ENCODE results near the gene AIFM2.

Gene AIFM2

DNA sequence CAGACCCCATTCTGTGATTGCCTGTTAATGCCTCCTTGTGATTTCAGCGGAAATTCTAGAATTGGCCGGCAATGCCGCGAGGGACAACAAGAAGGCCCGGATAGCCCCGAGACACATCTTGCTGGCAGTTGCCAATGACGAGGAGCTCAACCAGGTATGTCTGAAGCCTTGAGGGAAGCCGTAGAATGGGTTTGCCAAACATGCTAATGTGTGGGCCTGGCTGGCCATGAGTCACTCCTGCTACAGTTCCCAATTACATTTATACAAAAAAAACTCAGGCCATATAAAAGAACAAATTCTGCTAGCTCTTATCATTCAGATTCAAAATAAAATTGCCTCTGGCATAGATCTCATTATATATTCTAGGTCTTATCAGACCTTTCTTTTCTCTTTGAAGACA is 42.6 kb downstream of the AIFM2 start:
- H2BK5ac ChIP-seq (ENCODE audit: low read depth, low read length, poor library complexity, severe bottlenecking) = peak overlapping the region; percentile 25
- peaks cover 26% of the 10 kb centered on the region for H3K4me1 ChIP-seq (ENCODE audit: control insufficient read depth, insufficient read depth, low read depth, low read length)
- no peak overlapping the region for H3K14ac ChIP-seq (ENCODE audit: low read length in 2 of 2)
- H2BK120ac ChIP-seq (ENCODE audit: low read depth, low read length) = no peak overlapping the region
- no peak overlapping the region for H3K4me3 ChIP-seq (ENCODE audit: insufficient read depth in 1 of 2, low read depth in 1 of 2, low read length in 2 of 2)
- H2AK5ac ChIP-seq (ENCODE audit: low read length, severe bottlenecking) = peak overlapping the region; percentile 95
- H4K8ac ChIP-seq (ENCODE audit: low read length) = no peak overlapping the region
- H2BK15ac ChIP-seq (ENCODE audit: low read depth, poor library complexity, severe bottlenecking) = no peak overlapping the region
- no peak overlapping the region for H3K4me2 ChIP-seq (ENCODE audit: low read length, poor library complexity, severe bottlenecking)
- no peak overlapping the region for H3K9ac ChIP-seq (ENCODE audit: low read length)
- no peak overlapping the region for H2BK12ac ChIP-seq (ENCODE audit: low read length in 2 of 2)
- peak overlapping the region; percentile 64 for H3K27ac ChIP-seq (ENCODE audit: low read length, poor library complexity, severe bottlenecking)
- 96% methylated on average over 8 of the region's 8 CpGs for WGBS
- no peak for DNase-seq
- H3K36me3 ChIP-seq (ENCODE audit: control insufficient read depth in 1 of 2, insufficient read depth in 2 of 2, low read depth in 1 of 2, low read length in 2 of 2) = peaks cover 18 to 28% of the 10 kb centered on the region in 2 experiments
- H3K18ac ChIP-seq (ENCODE audit: low read depth in 1 of 2, low read length in 2 of 2) = no peak overlapping the region
- no peak overlapping the region for H3K23ac ChIP-seq (ENCODE audit: low read length in 2 of 2)
- no peaks in the 10 kb centered on the region for H3K27me3 ChIP-seq (ENCODE audit: control insufficient read depth in 1 of 2, insufficient read depth in 1 of 2, low read length in 2 of 2)
- H3K79me1 ChIP-seq (replicated peaks; ENCODE audit: low read length, poor library complexity, severe bottlenecking) = peaks cover 5% of the 10 kb centered on the region
- no peaks in the 10 kb centered on the region for H3K9me3 ChIP-seq (ENCODE audit: control insufficient read depth, low read length)
- H4K91ac ChIP-seq (ENCODE audit: low read length) = no peak overlapping the region
- H2AFZ ChIP-seq (ENCODE audit: low read depth, low read length) = no peak overlapping the region
- H3K4ac ChIP-seq (ENCODE audit: low read depth in 1 of 2, low read length in 2 of 2) = no peak overlapping the region

DNA sequence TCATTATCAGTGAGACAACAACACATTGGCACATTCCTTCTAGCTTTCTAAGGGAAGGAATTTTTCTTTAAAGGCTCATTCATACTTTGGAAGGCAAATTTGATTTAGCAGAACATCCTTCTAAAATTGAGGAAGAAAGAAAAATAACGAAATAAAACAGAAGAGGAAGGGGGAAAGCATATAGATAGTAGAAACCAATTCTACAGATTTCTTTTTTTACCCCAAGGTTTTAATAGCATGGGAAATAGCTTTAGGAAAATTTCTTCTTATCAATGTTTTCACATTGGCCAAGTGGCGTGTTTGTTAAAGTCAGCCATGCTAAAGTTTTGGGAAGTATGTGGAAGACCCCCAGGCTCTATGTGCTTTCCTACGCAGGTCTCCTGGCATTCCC is 44.3 kb downstream of the AIFM2 start:
- H3K27me3 ChIP-seq (ENCODE audit: control insufficient read depth in 1 of 2, insufficient read depth in 1 of 2, low read length in 2 of 2) = no peaks in the 10 kb centered on the region
- H3K23ac ChIP-seq (ENCODE audit: low read length in 2 of 2) = no peak overlapping the region
- H3K4me1 ChIP-seq (ENCODE audit: control insufficient read depth, insufficient read depth, low read depth, low read length) = peaks cover 26% of the 10 kb centered on the region
- no peak overlapping the region for H2BK5ac ChIP-seq (ENCODE audit: low read depth, low read length, poor library complexity, severe bottlenecking)
- H2BK12ac ChIP-seq (ENCODE audit: low read length in 2 of 2) = no peak overlapping the region
- 96% methylated on average over 2 of the region's 3 CpGs for WGBS
- H3K9ac ChIP-seq (ENCODE audit: low read length) = no peak overlapping the region
- H2AK5ac ChIP-seq (ENCODE audit: low read length, severe bottlenecking) = peak overlapping the region; percentile 25
- no peak overlapping the region for H3K4ac ChIP-seq (ENCODE audit: low read depth in 1 of 2, low read length in 2 of 2)
- peaks cover 13 to 18% of the 10 kb centered on the region in 2 experiments for H3K36me3 ChIP-seq (ENCODE audit: control insufficient read depth in 1 of 2, insufficient read depth in 2 of 2, low read depth in 1 of 2, low read length in 2 of 2)
- H3K4me3 ChIP-seq (ENCODE audit: insufficient read depth in 1 of 2, low read depth in 1 of 2, low read length in 2 of 2) = no peak overlapping the region
- no peak overlapping the region for H3K27ac ChIP-seq (ENCODE audit: low read length, poor library complexity, severe bottlenecking)
- H3K4me2 ChIP-seq (ENCODE audit: low read length, poor library complexity, severe bottlenecking) = no peak overlapping the region
- H3K18ac ChIP-seq (ENCODE audit: low read depth in 1 of 2, low read length in 2 of 2) = no peak overlapping the region
- H3K79me1 ChIP-seq (replicated peaks; ENCODE audit: low read length, poor library complexity, severe bottlenecking) = peaks cover 6% of the 10 kb centered on the region
- H2BK120ac ChIP-seq (ENCODE audit: low read depth, low read length) = no peak overlapping the region
- H4K91ac ChIP-seq (ENCODE audit: low read length) = no peak overlapping the region
- H2AFZ ChIP-seq (ENCODE audit: low read depth, low read length) = no peak overlapping the region
- no peak overlapping the region for H4K8ac ChIP-seq (ENCODE audit: low read length)
- no peak overlapping the region for H2BK15ac ChIP-seq (ENCODE audit: low read depth, poor library complexity, severe bottlenecking)
- no peak for DNase-seq
- H3K14ac ChIP-seq (ENCODE audit: low read length in 2 of 2) = no peak overlapping the region
- no peaks in the 10 kb centered on the region for H3K9me3 ChIP-seq (ENCODE audit: control insufficient read depth, low read length)

DNA sequence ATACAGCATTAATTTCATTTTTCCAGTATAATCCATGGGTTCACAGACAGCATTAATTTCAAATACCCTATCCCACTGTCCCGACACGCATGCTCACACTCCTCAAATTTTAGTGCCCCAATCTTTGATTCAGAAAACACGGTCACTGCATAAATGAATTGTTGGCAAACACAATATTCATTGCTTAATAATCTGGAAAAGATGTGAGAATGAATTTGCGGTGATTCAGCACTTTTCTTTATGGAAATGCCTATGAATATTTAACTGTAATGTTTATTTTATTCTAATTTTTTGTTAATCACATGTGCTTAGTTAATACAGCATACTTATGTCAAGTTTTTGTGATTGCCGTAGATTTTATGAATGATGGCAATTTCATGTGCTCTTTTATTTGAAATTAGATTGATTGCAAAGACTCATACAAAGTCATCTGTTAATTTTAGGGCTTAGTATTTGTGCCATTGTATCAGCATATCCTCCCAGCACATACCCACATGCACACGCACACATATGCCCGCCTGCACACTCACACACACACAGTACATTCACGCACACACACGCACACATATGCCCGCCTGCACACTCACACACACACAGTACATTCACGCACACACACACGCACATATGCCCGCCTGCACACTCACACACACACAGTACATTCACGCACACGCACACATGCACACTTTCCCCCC is 44.9 kb downstream of the AIFM2 start:
- WGBS = 89% methylated on average over 12 of the region's 15 CpGs
- Histone ChIP-seq H3K27ac (ENCODE audit: low read length, poor library complexity, severe bottlenecking) (no peak overlapping the region), H3K79me1 (replicated peaks; ENCODE audit: low read length, poor library complexity, severe bottlenecking) (peaks cover 9% of the 10 kb centered on the region), H3K4ac (ENCODE audit: low read depth in 1 of 2, low read length in 2 of 2) (no peak overlapping the region), H3K4me2 (ENCODE audit: low read length, poor library complexity, severe bottlenecking) (no peak overlapping the region), H3K9ac (ENCODE audit: low read length) (no peak overlapping the region), H2AFZ (ENCODE audit: low read depth, low read length) (no peak overlapping the region), H4K8ac (ENCODE audit: low read length) (no peak overlapping the region), H3K36me3 (ENCODE audit: control insufficient read depth in 1 of 2, insufficient read depth in 2 of 2, low read depth in 1 of 2, low read length in 2 of 2) (peaks cover 9 to 21% of the 10 kb centered on the region in 2 experiments), H4K91ac (ENCODE audit: low read length) (no peak overlapping the region), H3K14ac (ENCODE audit: low read length in 2 of 2) (no peak overlapping the region), H2BK12ac (ENCODE audit: low read length in 2 of 2) (no peak overlapping the region), H3K4me3 (ENCODE audit: insufficient read depth in 1 of 2, low read depth in 1 of 2, low read length in 2 of 2) (peak overlapping the region in 1 of 2 experiments; percentile 19), H2BK120ac (ENCODE audit: low read depth, low read length) (no peak overlapping the region), H2BK5ac (ENCODE audit: low read depth, low read length, poor library complexity, severe bottlenecking) (no peak overlapping the region), H2BK15ac (ENCODE audit: low read depth, poor library complexity, severe bottlenecking) (no peak overlapping the region), H3K4me1 (ENCODE audit: control insufficient read depth, insufficient read depth, low read depth, low read length) (peaks cover 26% of the 10 kb centered on the region), H3K9me3 (ENCODE audit: control insufficient read depth, low read length) (no peaks in the 10 kb centered on the region), H3K27me3 (ENCODE audit: control insufficient read depth in 1 of 2, insufficient read depth in 1 of 2, low read length in 2 of 2) (no peaks in the 10 kb centered on the region), H3K23ac (ENCODE audit: low read length in 2 of 2) (no peak overlapping the region), H2AK5ac (ENCODE audit: low read length, severe bottlenecking) (no peak overlapping the region), H3K18ac (ENCODE audit: low read depth in 1 of 2, low read length in 2 of 2) (no peak overlapping the region)
- no peak for DNase-seq

DNA sequence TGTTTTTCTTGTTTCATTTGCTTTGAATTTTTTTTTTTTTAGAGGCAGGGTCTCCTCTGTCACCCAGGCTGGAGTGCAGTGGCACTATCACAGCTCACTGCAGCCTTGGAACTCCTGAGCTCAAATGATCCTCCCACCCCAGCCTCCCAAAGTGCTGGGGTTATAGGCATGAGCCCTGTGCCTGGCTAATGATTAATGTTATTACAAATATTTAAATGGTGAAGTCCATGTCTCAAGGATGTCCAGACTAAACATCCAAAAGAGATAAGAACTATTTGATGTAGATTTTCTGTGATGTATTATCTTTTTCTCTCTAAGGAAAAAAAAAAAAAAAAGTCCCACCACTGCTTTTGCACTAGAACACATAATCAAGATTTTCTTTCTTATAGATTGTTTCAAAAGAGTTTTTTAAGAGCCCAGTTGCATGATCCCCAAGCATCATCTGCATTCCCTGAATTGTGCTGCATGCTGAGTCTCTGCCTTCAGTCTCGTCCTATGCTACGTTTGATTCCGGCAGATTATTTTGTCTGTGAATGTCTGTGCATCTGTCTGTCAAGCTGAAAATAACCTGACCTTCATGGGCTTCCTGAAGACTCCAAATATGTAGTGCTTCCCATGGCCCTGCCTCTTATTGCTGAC is 46.5 kb downstream of the AIFM2 start:
- Histone ChIP-seq H3K4ac (ENCODE audit: low read depth in 1 of 2, low read length in 2 of 2) (no peak overlapping the region), H3K18ac (ENCODE audit: low read depth in 1 of 2, low read length in 2 of 2) (no peak overlapping the region), H4K8ac (ENCODE audit: low read length) (no peak overlapping the region), H3K4me2 (ENCODE audit: low read length, poor library complexity, severe bottlenecking) (no peak overlapping the region), H4K91ac (ENCODE audit: low read length) (no peak overlapping the region), H2BK12ac (ENCODE audit: low read length in 2 of 2) (no peak overlapping the region), H3K23ac (ENCODE audit: low read length in 2 of 2) (no peak overlapping the region), H2BK5ac (ENCODE audit: low read depth, low read length, poor library complexity, severe bottlenecking) (no peak overlapping the region), H2AFZ (ENCODE audit: low read depth, low read length) (no peak overlapping the region), H2AK5ac (ENCODE audit: low read length, severe bottlenecking) (no peak overlapping the region), H3K9me3 (ENCODE audit: control insufficient read depth, low read length) (no peaks in the 10 kb centered on the region), H3K79me1 (replicated peaks; ENCODE audit: low read length, poor library complexity, severe bottlenecking) (peaks cover 10% of the 10 kb centered on the region), H3K4me3 (ENCODE audit: insufficient read depth in 1 of 2, low read depth in 1 of 2, low read length in 2 of 2) (no peak overlapping the region), H3K14ac (ENCODE audit: low read length in 2 of 2) (no peak overlapping the region), H2BK15ac (ENCODE audit: low read depth, poor library complexity, severe bottlenecking) (no peak overlapping the region), H3K4me1 (ENCODE audit: control insufficient read depth, insufficient read depth, low read depth, low read length) (peaks cover 16% of the 10 kb centered on the region), H3K36me3 (ENCODE audit: control insufficient read depth in 1 of 2, insufficient read depth in 2 of 2, low read depth in 1 of 2, low read length in 2 of 2) (peaks cover 5 to 15% of the 10 kb centered on the region in 2 experiments), H3K27me3 (ENCODE audit: control insufficient read depth in 1 of 2, insufficient read depth in 1 of 2, low read length in 2 of 2) (no peaks in the 10 kb centered on the region), H3K9ac (ENCODE audit: low read length) (no peak overlapping the region), H2BK120ac (ENCODE audit: low read depth, low read length) (no peak overlapping the region), H3K27ac (ENCODE audit: low read length, poor library complexity, severe bottlenecking) (peak overlapping the region; percentile 47)
- 89% methylated on average over 3 of the region's 3 CpGs for WGBS
- DNase-seq = no peak

All from mesenchymal stem cell (in vitro differentiated cells and primary cell).